Tibial artery (tissue), 4 donors: ENCODE data around the gene CLDN18.

Experiments
- DNase-seq, 2 donors: peaks; one replicate each; pipeline ENCODE4 v3.0.0-alpha.2; 2019
- H3K27ac ChIP-seq, 2 donors: fragments of 200-600 bp; sonication (generic) in 1 of 2; 1 replicate in 1 of 2; 2 replicates in 1 of 2; pipeline ENCODE4 v1.5.1; 2018 to 2019; ENCODE audit warnings: mild to moderate bottlenecking in 1 of 2
- H3K27me3 ChIP-seq, 2 donors: fragments of 200-600 bp; sonication (generic) in 1 of 2; one replicate each; pipeline versions ENCODE4 v1.5.1 to v1.6.0; 2016 to 2019
- H3K36me3 ChIP-seq, 3 donors: fragments of 200-600 bp; sonication (generic) in 2 of 3; one replicate each; pipeline ENCODE4 v1.5.1; 2016 to 2019; ENCODE audit warnings: mild to moderate bottlenecking in 2 of 3
- H3K4me1 ChIP-seq, 4 donors: fragments of 200-600 bp; sonication (generic) in 2 of 4; 1 replicate in 3 of 4; 2 replicates in 1 of 4; pipeline ENCODE4 v1.5.1; 2016 to 2019
- H3K4me3 ChIP-seq, 2 donors: fragments of 200-600 bp; sonication (generic) in 1 of 2; 1 replicate in 1 of 2; 2 replicates in 1 of 2; pipeline ENCODE4 v1.5.1; 2018 to 2019; ENCODE audit warnings: mild to moderate bottlenecking in 2 of 2
- H3K9me3 ChIP-seq, 3 donors: fragments of 200-600 bp; sonication (generic) in 1 of 3; one replicate each; pipeline ENCODE4 v1.5.1; 2016 to 2019
- CTCF ChIP-seq, 2 experiments: fragments of 200-600 bp in 1 of 2; fragments of 450-650 bp in 1 of 2; IDR thresholded peaks; one replicate each; pipeline ENCODE4 v1.5.1; 2017 to 2019; ENCODE audit warnings: antibody characterized with exemption in 2 of 2, mild to moderate bottlenecking in 1 of 2, moderate library complexity in 1 of 2
- intact Hi-C: fragments of 100-400 bp; cut with DNase I; formaldehyde crosslinking; loops from one replicate; pipeline ENCODE4 v1.15.0; 2023; ENCODE audit warnings: low total_unique reads

CLDN18 gene

GRCh38 chr3:138011722-138012121 lies 1.8 kb downstream of the CLDN18 start:
- intact Hi-C loops = no loop called here
- no peaks in the 10 kb centered on the region for H3K36me3 ChIP-seq
- no peak overlapping the region for H3K4me3 ChIP-seq
- peaks cover 0 to 9% (median 2%) of the 10 kb centered on the region in 4 donors for H3K4me1 ChIP-seq
- no peak overlapping the region for H3K27ac ChIP-seq
- DNase-seq = no peak
- H3K9me3 ChIP-seq = no peaks in the 10 kb centered on the region
- H3K27me3 ChIP-seq = no peaks in the 10 kb centered on the region
- no peak for TF ChIP-seq CTCF (IDR thresholded peaks at IDR 0.05)

- no peak for TF ChIP-seq CTCF (IDR thresholded peaks at IDR 0.05)
- no peak for DNase-seq
- H3K36me3 ChIP-seq = no peaks in the 10 kb centered on the region
- no peaks in the 10 kb centered on the region for H3K27me3 ChIP-seq
- no peak overlapping the region for H3K4me3 ChIP-seq
- no peak overlapping the region for H3K27ac ChIP-seq
- H3K9me3 ChIP-seq = no peaks in the 10 kb centered on the region
- intact Hi-C loops = no loop called here
- peaks cover 0 to 9% (median 2%) of the 10 kb centered on the region in 4 donors for H3K4me1 ChIP-seq
Observed at GRCh38 chr3:138012526-138012925, 2.6 kb downstream of the CLDN18 start.

- DNase-seq = no peak
- H3K27me3 ChIP-seq = no peaks in the 10 kb centered on the region
- H3K36me3 ChIP-seq = peaks cover 0 to 7% (median 0%) of the 10 kb centered on the region in 3 donors
- intact Hi-C loops = no loop called here
- no peak for TF ChIP-seq CTCF (IDR thresholded peaks at IDR 0.05)
- H3K9me3 ChIP-seq = no peaks in the 10 kb centered on the region
- no peaks in the 10 kb centered on the region for H3K4me1 ChIP-seq
- H3K27ac ChIP-seq = no peak overlapping the region
- no peak overlapping the region for H3K4me3 ChIP-seq
Observed at GRCh38 chr3:138016065-138016464, 6.1 kb downstream of the CLDN18 start.

DNA sequence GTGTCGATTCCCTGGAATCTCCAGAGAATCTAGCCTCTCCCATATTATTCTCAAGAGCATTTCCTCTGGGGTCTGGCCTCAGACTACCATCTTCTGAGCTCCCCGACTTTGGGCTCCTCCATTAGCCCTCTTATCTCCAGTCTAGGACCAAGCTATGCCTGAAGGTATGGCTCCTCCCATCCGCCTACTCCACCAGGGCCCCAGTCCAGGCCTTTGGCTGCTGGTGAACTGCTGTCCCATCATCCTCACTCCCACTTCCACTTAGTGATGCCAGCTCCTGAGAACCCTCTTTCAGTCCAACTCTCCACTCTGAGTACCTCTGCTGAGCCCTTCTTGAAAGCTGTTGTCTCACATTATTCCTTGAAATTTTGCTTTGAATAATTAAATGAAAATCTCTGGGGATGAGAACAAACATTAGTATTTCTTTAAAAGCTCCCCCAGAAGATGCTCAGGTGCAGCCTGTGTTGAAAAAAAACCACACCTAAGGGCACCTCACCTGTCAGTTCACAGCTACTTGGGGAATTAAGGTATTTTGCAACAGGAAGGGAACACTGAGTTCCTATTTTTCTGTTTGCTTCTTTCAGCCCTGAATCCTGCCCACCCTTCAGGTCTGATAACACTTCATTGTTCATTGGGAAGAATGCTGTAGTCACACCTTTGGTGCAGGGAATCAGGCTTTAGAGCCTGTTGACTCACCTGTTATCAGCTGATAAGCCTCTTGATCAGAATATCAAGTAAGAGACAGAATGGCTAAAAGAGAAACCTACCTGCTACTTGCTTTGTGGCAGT lies 9.5 kb downstream of the CLDN18 start:
- Histone ChIP-seq H3K4me1 (no peaks in the 10 kb centered on the region), H3K36me3 (peaks cover 5 to 19% (median 5%) of the 10 kb centered on the region in 3 donors), H3K4me3 (no peak overlapping the region), H3K27ac (no peak overlapping the region), H3K9me3 (no peaks in the 10 kb centered on the region), H3K27me3 (no peaks in the 10 kb centered on the region)
- no peak for TF ChIP-seq CTCF (IDR thresholded peaks at IDR 0.05)
- no peak for DNase-seq
- intact Hi-C loops = no loop called here

GRCh38 chr3:138023754-138024153 lies 13.8 kb downstream of the CLDN18 start:
- H3K27ac ChIP-seq = no peak overlapping the region

More at GRCh38 chr3:138023754-138024153, 13.8 kb downstream of the CLDN18 start:
- no peaks in the 10 kb centered on the region for H3K9me3 ChIP-seq
- intact Hi-C loops = no loop called here
- no peaks in the 10 kb centered on the region for H3K4me1 ChIP-seq
- no peak for DNase-seq
- H3K27me3 ChIP-seq = no peaks in the 10 kb centered on the region
- no peak for TF ChIP-seq CTCF (IDR thresholded peaks at IDR 0.05)
- peaks cover 5 to 23% (median 19%) of the 10 kb centered on the region in 3 donors for H3K36me3 ChIP-seq
- H3K4me3 ChIP-seq = no peak overlapping the region
